IMR-90 (cell line): ENCODE results near the gene DPRX.
"Not testable (repeated sequence)": the region's sequence is repeated elsewhere in the genome, so short reads cannot be mapped to it uniquely, and the experiment has no call there.

Experiments
- BHLHE40 ChIP-seq: fragments of 150-350 bp; IDR thresholded peaks from 2 replicates; pipeline ENCODE4 v1.6.1; 2016; ENCODE audit warnings: mild to moderate bottlenecking, low read depth, low read length
- CEBPB ChIP-seq: IDR thresholded peaks from 2 replicates; pipeline ENCODE4 v1.6.1; 2012; ENCODE audit warnings: low read depth, low read length, improper control_type of control experiment
- CHD1 ChIP-seq: IDR thresholded peaks from 2 replicates; pipeline ENCODE4 v1.6.1; 2012; ENCODE audit warnings: low read depth, low read length, improper control_type of control experiment
- MAFK ChIP-seq: IDR thresholded peaks from 2 replicates; pipeline ENCODE4 v1.6.1; 2012; ENCODE audit warnings: low read depth, low read length, improper control_type of control experiment
- MAZ ChIP-seq: IDR thresholded peaks from 2 replicates; pipeline ENCODE4 v1.6.1; 2012; ENCODE audit warnings: low read depth, mild to moderate bottlenecking, low read length, improper control_type of control experiment, moderate library complexity, borderline replicate concordance
- MXI1 ChIP-seq: IDR thresholded peaks from 2 replicates; pipeline ENCODE4 v1.6.1; 2012; ENCODE audit warnings: low read depth, mild to moderate bottlenecking, low read length, moderate library complexity, borderline replicate concordance
- NFE2L2 ChIP-seq: fragments of 150-350 bp; IDR thresholded peaks from 2 replicates; pipeline ENCODE4 v1.6.1; 2016; ENCODE audit warnings: low read depth, mild to moderate bottlenecking, low read length
- POLR2A ChIP-seq: IDR thresholded peaks from 2 replicates; pipeline ENCODE4 v1.6.1; 2012; ENCODE audit warnings: mild to moderate bottlenecking, low read depth, low read length
- RAD21 ChIP-seq: IDR thresholded peaks from 2 replicates; pipeline ENCODE4 v1.6.1; 2012; ENCODE audit warnings: low read length, improper control_type of control experiment
- SMC3 ChIP-seq: fragments of 150-350 bp; IDR thresholded peaks from 2 replicates; pipeline ENCODE4 v1.6.1; 2016; ENCODE audit warnings: low read depth, mild to moderate bottlenecking, antibody characterized with exemption, low read length, moderate library complexity
- TF ChIP-seq, protein P1 (sequence below): conservative IDR thresholded peaks from 2 replicates; pipeline ENCODE4 v1.5.1; 2012; ENCODE audit warnings: mild to moderate bottlenecking, low read depth, low read length, improper control_type of control experiment
- TF ChIP-seq, protein P2 (sequence below): fragments of 150-350 bp; IDR thresholded peaks from 2 replicates; pipeline ENCODE4 v1.6.1; 2017; ENCODE audit warnings: mild to moderate bottlenecking, antibody characterized with exemption, low read length, low read depth
- TF ChIP-seq, protein P3 (sequence below): fragments of 150-350 bp; IDR thresholded peaks from 2 replicates; pipeline ENCODE4 v1.6.1; 2016; ENCODE audit warnings: low read depth, mild to moderate bottlenecking, low read length, moderate library complexity, borderline replicate concordance

DNA sequence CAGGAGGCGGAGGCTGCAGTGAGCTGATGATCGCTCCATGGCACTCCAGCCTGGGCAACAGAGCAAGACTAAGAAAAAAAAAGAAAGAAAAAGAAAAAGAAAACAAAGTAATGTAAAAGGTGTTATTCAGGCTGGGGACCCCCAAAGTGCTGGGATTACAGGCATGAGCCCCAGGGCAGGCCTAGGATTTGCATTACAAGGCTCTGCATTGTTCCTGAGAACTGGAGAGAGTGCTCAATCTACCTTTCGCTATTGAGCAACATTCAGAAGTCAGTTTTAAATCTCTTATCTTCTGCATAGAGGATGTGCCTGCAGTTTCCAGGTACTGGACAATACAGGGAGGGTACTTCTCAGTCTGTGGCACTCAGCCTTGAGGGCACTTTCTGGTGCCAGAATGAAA is 34.5 kb downstream of the DPRX start:
- TF ChIP-seq, protein P1, sequence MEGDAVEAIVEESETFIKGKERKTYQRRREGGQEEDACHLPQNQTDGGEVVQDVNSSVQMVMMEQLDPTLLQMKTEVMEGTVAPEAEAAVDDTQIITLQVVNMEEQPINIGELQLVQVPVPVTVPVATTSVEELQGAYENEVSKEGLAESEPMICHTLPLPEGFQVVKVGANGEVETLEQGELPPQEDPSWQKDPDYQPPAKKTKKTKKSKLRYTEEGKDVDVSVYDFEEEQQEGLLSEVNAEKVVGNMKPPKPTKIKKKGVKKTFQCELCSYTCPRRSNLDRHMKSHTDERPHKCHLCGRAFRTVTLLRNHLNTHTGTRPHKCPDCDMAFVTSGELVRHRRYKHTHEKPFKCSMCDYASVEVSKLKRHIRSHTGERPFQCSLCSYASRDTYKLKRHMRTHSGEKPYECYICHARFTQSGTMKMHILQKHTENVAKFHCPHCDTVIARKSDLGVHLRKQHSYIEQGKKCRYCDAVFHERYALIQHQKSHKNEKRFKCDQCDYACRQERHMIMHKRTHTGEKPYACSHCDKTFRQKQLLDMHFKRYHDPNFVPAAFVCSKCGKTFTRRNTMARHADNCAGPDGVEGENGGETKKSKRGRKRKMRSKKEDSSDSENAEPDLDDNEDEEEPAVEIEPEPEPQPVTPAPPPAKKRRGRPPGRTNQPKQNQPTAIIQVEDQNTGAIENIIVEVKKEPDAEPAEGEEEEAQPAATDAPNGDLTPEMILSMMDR = not testable (repeated sequence)
- TF ChIP-seq, protein P2, sequence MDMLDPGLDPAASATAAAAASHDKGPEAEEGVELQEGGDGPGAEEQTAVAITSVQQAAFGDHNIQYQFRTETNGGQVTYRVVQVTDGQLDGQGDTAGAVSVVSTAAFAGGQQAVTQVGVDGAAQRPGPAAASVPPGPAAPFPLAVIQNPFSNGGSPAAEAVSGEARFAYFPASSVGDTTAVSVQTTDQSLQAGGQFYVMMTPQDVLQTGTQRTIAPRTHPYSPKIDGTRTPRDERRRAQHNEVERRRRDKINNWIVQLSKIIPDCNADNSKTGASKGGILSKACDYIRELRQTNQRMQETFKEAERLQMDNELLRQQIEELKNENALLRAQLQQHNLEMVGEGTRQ = not testable (repeated sequence)
- TF ChIP-seq SMC3, MXI1, POLR2A, CHD1, RAD21, MAZ, NFE2L2, MAFK, CEBPB, BHLHE40: not testable (repeated sequence)
- TF ChIP-seq, protein P3, sequence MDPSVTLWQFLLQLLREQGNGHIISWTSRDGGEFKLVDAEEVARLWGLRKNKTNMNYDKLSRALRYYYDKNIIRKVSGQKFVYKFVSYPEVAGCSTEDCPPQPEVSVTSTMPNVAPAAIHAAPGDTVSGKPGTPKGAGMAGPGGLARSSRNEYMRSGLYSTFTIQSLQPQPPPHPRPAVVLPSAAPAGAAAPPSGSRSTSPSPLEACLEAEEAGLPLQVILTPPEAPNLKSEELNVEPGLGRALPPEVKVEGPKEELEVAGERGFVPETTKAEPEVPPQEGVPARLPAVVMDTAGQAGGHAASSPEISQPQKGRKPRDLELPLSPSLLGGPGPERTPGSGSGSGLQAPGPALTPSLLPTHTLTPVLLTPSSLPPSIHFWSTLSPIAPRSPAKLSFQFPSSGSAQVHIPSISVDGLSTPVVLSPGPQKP = not testable (repeated sequence)
